ENCODE data around the gene OSGIN1. TPM values are rescaled to one million over a fixed set of nuclear protein-coding genes. Genes with fewer than 3 reads are reported as not detected.

The OSGIN1 gene
- total RNA-seq, 1 experiment from 2014 or later, result 13.9 TPM

GRCh38 chr16:83913245-83913633, 39.8 kb upstream of the OSGIN1 start:
- DNase-seq, result no peak
- no peak for TF ChIP-seq CTCF (IDR thresholded peaks at IDR 0.05; ENCODE audit: unreplicated experiment)
- Mint-ChIP-seq H3K9me3 (ENCODE audit: low read depth, unreplicated experiment) (peaks cover 5% of the 10 kb centered on the region), H3K27me3 (ENCODE audit: unreplicated experiment) (no peaks in the 10 kb centered on the region), H3K4me3 (ENCODE audit: low read depth, unreplicated experiment) (no peak overlapping the region), H3K4me1 (ENCODE audit: low read depth, unreplicated experiment) (no peaks in the 10 kb centered on the region), H3K27ac (ENCODE audit: unreplicated experiment) (no peak overlapping the region), H3K36me3 (ENCODE audit: insufficient read depth, unreplicated experiment) (peaks cover 28% of the 10 kb centered on the region)
- intact Hi-C loops (cut with micrococcal nuclease; ENCODE audit: unreplicated experiment), result no loop called here
- CTCF ChIA-PET, result interaction anchor here (0.8 kb wide), 1 partner anchor 14 kb away, joined by 3 read pairs; no protein-coding TSS in a partner anchor
- BruUV-seq (replicated peaks), result no TSS peak

GRCh38 chr16:83914091-83914710, 38.8 kb upstream of the OSGIN1 start:
- Mint-ChIP-seq H3K4me3 (ENCODE audit: low read depth, unreplicated experiment) (no peak overlapping the region), H3K27ac (ENCODE audit: unreplicated experiment) (no peak overlapping the region), H3K27me3 (ENCODE audit: unreplicated experiment) (no peaks in the 10 kb centered on the region), H3K4me1 (ENCODE audit: low read depth, unreplicated experiment) (no peaks in the 10 kb centered on the region), H3K36me3 (ENCODE audit: insufficient read depth, unreplicated experiment) (peaks cover 32% of the 10 kb centered on the region), H3K9me3 (ENCODE audit: low read depth, unreplicated experiment) (peaks cover 12% of the 10 kb centered on the region)
- CTCF ChIA-PET, result no interaction called here
- DNase-seq, result no peak
- no peak for TF ChIP-seq CTCF (IDR thresholded peaks at IDR 0.05; ENCODE audit: unreplicated experiment)
- intact Hi-C loops (cut with micrococcal nuclease; ENCODE audit: unreplicated experiment), result no loop called here
- no TSS peak for BruUV-seq (replicated peaks)

GRCh38 chr16:83915081-83915480, 38.0 kb upstream of the OSGIN1 start:
- TF ChIP-seq CTCF (IDR thresholded peaks at IDR 0.05; ENCODE audit: unreplicated experiment), result no peak
- BruUV-seq (replicated peaks), result no TSS peak
- Mint-ChIP-seq H3K27ac (ENCODE audit: unreplicated experiment) (no peak overlapping the region), H3K4me1 (ENCODE audit: low read depth, unreplicated experiment) (no peaks in the 10 kb centered on the region), H3K27me3 (ENCODE audit: unreplicated experiment) (no peaks in the 10 kb centered on the region), H3K4me3 (ENCODE audit: low read depth, unreplicated experiment) (no peak overlapping the region), H3K36me3 (ENCODE audit: insufficient read depth, unreplicated experiment) (peaks cover 29% of the 10 kb centered on the region), H3K9me3 (ENCODE audit: low read depth, unreplicated experiment) (peaks cover 15% of the 10 kb centered on the region)
- intact Hi-C loops (cut with micrococcal nuclease; ENCODE audit: unreplicated experiment), result no loop called here
- CTCF ChIA-PET, result no interaction called here
- DNase-seq, result no peak

GRCh38 chr16:83915491-83915890, 37.5 kb upstream of the OSGIN1 start:
- H3K27ac Mint-ChIP-seq (ENCODE audit: unreplicated experiment), result no peak overlapping the region
- CTCF ChIA-PET, result no interaction called here
- H3K9me3 Mint-ChIP-seq (ENCODE audit: low read depth, unreplicated experiment), result peaks cover 15% of the 10 kb centered on the region
- no peak for DNase-seq
- no TSS peak for BruUV-seq (replicated peaks)
- H3K36me3 Mint-ChIP-seq (ENCODE audit: insufficient read depth, unreplicated experiment), result peaks cover 27% of the 10 kb centered on the region
- no peaks in the 10 kb centered on the region for H3K27me3 Mint-ChIP-seq (ENCODE audit: unreplicated experiment)
- H3K4me1 Mint-ChIP-seq (ENCODE audit: low read depth, unreplicated experiment), result no peaks in the 10 kb centered on the region
- no peak overlapping the region for H3K4me3 Mint-ChIP-seq (ENCODE audit: low read depth, unreplicated experiment)
- TF ChIP-seq CTCF (IDR thresholded peaks at IDR 0.05; ENCODE audit: unreplicated experiment), result no peak
- intact Hi-C loops (cut with micrococcal nuclease; ENCODE audit: unreplicated experiment), result no loop called here
